KG1 (cell line): ENCODE results near the gene TINAGL1.

Experiments
- DNase-seq: peaks from one replicate; lab custom pipeline; 2025; lab: John Stamatoyannopoulos, UW

The TINAGL1 gene

DNA sequence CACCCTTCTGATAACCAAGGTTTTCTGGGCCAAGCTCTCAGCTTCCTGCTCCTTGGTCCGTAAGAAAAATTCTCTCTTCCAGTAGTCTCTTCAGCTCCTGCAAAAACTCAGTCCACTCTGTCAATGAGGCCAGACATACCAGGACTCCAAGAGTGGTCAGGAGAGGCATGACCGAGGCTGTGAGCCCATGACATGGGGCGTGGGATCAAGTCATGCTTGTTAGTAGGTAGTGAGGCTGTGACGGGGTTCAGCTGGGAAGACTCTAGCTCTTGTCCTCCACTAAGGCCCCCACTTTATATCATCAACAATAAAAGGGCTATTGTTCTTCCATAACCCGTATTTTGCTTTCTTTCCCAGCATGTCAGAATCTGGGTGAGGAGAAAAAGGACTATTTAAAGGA lies 31.0 kb downstream of the TINAGL1 start:
- no peak for DNase-seq

DNA sequence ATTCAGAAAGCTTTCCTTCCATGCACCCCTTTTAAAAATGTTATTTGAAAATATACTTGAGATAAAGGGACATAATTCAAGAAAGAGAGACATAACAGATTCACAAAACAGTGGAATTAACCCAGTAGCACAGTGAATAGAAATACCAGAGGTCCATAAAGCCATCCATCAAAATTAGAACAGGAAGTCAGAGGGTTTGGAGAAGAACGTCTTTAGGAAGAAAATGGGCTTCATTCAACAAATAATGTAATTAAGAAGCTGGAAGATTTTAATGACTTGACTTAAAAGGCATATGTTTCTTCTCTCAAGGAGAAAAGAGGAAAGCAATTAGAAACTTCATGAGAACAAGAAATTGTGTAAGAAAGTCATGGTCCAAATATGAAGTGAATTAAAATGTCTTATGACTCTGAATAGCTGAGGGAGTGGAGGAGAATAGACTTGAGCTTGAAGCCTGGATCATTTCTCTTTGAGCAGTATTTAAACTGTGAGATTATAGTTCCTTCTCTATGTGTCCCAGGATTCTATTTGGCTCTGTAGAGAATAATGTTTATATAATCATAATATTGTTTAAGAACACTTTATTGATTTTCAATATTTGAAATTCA lies 33.3 kb downstream of the TINAGL1 start:
- no peak for DNase-seq

DNA sequence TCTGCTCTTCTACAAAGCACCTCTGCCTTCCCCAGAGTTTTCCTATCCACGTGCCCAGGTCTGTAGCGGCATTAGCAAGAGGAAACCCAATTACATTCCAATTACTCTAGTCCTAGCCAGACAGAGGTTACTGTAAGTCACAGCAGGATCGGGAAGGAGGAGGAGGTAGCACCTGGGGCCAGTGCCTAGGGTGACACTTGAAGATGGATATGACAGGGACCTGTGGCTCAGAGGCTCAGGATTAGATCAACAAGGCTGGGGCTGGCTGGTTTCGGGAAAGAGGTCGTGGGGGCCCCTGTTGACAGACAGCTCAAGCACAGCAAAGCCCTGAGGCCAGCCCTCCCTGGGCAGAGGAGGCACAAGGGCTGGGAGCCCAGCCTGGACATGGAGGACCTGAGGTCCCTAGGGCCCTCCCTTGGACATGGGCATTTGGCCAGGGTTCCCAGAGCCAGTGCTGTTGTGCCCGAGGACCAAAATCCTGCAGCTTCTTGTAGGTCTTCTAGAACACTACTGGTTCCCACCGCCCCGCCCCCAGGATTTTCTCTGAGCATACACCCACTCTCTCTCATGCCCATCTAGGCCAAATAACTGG lies 38.2 kb downstream of the TINAGL1 start:
- no peak for DNase-seq

DNA sequence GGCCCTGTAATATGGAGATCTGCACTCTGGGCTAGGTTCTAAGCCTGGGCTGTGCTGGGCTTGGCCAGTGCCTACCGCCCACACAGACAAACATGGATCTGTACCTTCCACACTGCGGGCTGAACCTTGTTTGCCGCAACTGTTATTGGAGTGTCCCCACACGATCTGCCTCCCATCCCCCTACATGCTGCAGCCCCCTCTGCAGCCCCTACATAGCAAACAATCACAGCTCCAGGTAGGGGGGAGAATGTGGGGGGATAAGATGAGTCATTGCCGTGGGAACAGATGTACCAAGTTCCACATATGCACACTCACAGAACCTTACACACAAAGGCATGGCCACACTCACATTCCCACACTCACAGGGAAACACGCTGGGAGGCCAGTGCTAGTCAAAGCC lies 39.1 kb downstream of the TINAGL1 start:
- DNase-seq: no peak

DNA sequence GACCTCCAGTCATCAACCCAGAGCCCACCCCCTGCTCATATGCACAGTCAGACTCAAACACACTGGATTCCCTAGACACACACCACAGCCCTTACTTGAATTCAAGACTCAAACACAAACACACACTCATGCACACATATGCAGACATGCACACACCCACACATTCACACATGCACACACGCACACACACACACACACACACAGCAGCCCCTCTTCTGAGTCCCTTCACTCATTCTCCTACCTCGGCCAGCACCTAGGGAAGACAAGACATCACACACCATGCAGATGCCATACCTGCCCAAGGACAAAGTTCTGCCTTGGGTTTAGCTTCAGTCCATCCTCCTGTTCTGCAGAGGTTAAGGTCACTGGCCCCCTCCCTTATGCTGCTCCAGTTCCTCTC lies 39.6 kb downstream of the TINAGL1 start:
- no peak for DNase-seq

DNA sequence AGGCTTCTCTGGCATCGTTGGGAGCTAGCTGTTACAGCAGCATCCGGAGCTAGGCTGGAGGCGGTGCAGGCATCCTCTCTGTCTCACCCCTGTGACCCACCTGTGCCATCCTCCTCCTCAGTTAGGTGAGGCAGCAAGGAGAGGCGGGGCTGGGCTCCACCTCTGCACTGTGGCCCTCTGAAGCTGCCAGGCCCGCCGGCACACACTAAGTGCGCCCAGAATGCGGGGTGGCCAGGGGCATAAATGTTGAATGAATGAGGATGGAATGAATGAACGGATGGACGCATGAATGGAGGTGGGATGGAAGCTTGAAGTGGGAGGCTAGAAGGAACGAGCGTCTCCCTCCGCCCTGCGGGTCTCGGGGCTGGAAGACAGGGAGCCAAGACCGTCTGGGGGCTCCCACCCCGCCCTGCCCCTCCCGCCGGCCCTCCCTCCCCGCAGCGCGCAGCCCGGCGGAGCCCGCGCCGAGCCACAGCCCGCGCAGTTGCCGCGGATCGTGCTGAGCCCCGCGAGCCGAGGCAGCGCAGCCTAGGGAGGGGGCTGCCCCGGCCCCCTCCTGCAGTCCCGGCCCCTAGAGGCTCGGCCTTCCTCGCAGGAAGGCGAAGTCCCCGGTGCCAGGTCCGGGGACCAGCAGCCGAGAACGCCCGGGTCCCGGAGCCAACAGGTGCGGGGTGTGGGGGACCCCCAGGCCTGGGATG lies 41.1 kb downstream of the TINAGL1 start, which contains the start of gene HCRTR1:
Gene HCRTR1, plus strand, starts transcription at position 472 of the 698 bp plus-strand sequence. CDS start 1,504 bp downstream, outside the sequence.
- no peak for DNase-seq

DNA sequence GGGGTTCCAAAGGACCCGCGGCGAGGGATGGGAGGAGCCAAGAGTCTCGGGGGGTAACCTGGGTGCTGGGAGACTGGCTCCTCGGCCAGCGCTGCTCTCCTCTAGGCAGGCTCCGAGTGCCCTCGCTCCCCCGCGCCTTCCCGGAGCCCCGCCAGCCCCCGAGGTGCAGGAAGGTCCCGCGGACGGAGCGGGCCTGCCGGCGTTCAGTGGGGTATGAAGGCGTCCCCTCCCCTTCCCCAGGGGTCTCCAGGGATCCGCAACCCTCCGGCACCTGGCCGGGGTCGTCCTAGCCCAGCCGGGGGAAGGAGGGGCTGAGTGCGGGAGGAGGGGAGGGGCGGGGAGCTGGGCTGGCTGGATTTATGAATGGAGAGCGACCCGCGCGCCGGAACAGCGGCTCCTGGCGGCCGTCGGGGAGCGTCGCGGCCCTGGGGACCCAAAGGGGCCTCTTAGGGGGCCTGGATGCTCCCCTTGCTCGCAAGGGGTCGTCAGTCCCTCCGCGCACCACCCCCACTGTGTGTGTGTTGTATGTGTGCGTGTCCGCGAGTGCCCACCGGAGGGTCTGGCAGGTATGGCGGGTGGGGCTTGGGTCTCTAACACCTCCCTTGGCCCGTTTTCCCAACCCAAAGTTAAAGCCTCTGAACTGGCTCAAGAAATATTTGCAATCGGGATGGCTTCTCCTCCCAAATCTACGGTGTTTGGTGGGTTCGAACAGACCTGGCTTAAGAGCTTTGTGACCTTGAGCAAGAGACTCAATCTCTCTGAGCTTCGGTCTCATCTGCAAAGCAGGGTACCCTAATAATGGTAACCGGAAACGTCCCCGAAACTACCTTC lies 41.8 kb downstream of the TINAGL1 start:
- no peak for DNase-seq

DNA sequence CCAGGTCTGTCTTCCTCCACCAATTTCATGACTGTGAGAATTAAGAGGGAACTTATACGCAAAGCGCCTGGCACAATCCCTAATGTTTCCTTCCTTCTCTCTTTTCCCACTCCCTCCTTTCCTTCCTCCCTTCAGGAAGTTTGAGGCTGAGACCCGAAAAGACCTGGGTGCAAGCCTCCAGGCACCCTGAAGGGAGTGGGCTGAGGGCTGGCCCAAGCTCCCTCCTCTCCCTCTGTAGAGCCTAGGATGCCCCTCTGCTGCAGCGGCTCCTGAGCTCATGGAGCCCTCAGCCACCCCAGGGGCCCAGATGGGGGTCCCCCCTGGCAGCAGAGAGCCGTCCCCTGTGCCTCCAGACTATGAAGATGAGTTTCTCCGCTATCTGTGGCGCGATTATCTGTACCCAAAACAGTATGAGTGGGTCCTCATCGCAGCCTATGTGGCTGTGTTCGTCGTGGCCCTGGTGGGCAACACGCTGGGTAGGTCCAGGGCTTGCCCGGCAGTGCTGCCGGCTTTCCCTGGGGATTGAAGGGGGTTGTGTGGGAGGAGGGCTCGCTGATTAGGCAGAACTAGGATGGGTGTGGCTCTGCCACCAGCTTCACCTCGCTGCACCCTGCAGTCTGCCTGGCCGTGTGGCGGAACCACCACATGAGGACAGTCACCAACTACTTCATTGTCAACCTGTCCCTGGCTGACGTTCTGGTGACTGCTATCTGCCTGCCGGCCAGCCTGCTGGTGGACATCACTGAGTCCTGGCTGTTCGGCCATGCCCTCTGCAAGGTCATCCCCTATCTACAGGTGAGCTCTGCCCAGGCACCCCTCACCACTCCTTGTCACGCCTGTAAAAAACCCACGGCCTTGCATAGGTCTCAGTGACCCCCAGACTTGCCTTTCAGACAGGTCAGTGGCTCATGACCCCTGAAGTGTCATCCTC lies 42.9 kb downstream of the TINAGL1 start:
- no peak for DNase-seq

DNA sequence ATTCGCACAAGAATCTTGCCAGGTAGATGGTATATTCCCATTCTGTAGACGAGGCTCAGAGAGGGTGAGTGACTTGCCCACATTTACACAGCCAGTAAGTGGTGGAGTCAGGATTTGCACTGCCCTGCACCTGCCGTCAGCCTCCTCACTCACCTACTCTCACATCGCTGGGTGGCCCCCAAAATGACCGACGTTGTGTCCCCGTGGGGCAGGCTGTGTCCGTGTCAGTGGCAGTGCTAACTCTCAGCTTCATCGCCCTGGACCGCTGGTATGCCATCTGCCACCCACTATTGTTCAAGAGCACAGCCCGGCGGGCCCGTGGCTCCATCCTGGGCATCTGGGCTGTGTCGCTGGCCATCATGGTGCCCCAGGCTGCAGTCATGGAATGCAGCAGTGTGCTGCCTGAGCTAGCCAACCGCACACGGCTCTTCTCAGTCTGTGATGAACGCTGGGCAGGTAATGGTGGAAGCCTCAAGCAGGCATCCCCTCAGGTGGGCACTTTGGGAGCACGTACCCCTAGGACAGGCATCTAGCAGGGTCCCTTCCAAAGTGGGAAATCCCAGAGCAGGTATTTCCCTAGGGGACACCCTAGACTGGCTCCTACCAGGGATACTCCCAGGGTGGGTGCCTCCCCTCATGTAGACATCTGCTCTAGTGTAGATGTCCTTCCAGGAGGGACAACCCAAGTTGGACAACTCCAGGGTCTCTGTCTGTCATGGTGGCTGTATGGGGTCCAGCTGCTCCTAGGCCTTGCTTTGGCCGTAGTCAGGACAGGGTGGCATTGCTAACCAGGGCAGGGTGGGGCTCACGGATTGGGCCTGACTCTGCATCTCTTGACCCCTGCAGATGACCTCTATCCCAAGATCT lies 44.5 kb downstream of the TINAGL1 start:
- no peak for DNase-seq

DNA sequence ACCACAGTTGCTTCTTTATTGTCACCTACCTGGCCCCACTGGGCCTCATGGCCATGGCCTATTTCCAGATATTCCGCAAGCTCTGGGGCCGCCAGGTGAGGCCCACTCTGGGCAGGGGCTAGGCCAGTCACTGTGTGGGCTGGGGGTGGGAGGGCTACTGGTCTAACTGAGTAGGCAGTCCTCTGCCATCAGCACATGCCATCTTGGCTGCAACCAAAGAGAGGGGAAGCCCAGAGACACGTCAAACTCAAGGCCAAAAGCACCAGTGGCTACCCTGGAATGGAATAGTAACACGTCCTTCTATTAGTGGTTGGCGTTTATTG lies 45.1 kb downstream of the TINAGL1 start:
- DNase-seq: no peak

DNA sequence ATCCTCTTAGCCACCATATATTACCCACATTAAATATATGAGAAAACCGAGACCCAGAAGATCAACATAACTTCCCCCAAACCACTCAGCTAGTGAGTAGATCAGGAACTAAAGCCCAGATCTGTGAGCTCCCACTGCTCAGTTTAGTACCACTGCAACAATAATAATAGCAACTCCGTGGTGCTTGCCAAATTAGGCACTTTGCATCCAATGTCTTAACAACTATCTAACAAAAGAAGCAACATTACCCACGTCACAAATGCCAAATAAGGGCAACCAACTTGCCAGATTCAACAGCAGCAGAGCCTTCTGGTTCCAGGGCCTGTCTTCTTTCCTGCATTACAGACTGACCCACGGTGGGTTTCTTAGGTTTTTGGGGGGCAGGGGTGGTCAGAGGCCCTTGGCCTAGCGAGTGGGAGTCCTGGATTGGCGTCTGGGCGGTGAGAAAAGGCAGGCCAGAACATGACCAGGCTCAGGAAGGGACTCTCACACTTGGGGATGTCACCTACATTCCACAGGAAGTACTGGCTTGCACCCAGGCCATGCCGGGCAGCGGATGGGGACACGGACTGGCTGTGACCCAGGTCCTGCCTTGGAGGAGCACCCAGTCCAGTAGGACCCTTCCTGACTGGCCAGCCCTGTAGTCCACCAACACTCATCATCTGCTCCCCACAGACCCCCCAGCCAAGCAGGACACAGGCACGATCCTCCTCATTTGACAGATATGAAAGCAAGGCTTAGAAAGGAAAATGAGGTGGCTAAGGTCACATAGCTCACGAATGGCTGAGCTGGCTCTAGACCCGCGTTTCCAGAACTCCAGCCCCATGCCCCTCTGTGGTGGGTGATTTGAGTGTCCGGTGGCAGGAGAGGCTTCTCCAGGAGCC lies 45.8 kb downstream of the TINAGL1 start:
- no peak for DNase-seq

DNA sequence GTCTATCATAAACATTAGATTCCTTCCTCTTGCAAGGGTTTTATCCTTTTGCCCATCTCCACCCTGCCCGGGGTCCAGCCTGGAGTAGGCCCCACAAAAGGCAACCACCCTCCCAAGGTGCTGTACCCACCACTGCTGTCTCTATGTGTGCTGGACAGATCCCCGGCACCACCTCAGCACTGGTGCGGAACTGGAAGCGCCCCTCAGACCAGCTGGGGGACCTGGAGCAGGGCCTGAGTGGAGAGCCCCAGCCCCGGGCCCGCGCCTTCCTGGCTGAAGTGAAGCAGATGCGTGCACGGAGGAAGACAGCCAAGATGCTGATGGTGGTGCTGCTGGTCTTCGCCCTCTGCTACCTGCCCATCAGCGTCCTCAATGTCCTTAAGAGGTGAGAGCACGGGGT lies 47.0 kb downstream of the TINAGL1 start:
- DNase-seq: no peak

DNA sequence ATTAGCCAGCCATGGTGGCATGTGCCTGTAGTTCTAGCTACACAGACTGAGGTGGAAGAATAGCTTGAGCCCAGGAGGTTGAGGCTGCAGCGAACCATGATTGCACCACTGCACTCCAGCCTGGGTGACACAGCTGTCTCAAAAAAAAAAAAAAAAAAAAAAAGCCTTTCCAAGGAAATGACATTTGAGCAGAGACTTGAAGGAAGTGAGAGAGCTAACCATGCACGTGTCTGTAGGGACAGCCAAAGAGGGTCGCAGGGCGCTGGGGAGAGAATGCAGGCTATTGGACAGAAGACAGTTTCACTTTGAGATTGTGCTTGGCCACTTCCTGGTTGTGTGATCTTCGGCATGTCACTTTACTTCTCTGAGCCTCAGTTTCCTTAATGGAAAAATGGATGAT lies 48.0 kb downstream of the TINAGL1 start:
- DNase-seq: no peak

DNA sequence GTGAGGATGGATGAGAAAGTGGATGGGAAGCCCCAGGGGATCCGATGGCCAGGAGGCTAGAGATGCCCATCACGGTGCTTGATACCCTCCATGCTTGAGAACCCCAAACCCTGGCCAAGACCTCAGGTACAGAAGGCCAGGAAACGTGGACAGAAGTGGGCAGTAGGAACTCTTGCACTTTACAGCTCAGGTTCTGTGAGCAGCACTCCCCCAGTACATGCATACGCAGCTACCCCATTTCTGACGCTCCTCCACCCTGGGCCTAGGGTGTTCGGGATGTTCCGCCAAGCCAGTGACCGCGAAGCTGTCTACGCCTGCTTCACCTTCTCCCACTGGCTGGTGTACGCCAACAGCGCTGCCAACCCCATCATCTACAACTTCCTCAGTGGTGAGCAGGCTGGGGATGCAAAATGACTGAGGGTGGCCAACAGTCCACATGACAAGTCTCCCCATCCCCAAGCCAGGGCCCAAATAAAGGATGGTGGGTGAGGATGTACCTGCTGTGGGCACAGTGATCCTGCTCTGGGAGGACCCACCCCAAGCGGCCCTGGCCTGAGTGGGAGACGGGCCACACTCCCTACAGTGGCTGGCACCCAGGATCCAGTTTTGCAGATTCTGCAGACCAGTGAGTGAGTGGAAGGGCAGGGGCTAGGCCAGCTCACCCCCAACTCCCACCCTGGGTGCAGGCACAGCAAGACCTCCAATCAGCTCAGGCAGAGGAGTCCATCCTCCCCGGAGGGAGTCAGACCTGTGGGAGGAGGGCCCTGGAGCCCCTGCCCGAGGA lies 48.6 kb downstream of the TINAGL1 start:
- DNase-seq: no peak

DNA sequence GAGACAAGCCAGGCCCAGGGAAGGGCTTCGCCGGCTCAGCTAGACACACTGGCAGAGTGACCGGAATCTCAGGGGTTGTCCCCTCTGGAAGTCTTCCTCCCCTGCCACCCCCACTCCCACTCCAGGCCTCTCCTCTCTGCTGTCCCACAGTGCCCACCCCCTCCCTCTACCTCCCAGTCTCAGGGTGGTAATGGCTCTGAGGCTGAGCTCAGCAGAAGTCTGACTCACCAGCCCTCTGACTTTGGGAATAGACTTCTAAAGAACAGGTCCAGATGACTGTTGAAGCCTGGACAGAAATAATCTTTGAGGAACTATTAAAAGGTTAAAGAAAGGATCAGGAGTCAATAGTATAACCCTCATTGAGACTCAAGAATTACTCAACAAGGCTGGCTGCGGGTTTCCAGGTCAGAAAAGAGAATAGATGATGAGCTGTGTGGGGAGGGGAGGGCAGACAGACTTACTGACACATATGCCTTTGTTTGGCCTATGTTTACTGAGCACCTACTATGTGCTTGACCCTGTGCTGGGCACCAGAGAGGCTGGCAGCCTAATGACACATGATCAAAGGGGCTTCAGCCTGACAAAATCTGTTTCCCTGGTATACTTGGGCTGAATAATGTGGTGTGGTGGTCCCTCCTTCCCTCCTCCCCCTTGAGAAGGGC lies 49.4 kb downstream of the TINAGL1 start:
- no peak for DNase-seq

DNA sequence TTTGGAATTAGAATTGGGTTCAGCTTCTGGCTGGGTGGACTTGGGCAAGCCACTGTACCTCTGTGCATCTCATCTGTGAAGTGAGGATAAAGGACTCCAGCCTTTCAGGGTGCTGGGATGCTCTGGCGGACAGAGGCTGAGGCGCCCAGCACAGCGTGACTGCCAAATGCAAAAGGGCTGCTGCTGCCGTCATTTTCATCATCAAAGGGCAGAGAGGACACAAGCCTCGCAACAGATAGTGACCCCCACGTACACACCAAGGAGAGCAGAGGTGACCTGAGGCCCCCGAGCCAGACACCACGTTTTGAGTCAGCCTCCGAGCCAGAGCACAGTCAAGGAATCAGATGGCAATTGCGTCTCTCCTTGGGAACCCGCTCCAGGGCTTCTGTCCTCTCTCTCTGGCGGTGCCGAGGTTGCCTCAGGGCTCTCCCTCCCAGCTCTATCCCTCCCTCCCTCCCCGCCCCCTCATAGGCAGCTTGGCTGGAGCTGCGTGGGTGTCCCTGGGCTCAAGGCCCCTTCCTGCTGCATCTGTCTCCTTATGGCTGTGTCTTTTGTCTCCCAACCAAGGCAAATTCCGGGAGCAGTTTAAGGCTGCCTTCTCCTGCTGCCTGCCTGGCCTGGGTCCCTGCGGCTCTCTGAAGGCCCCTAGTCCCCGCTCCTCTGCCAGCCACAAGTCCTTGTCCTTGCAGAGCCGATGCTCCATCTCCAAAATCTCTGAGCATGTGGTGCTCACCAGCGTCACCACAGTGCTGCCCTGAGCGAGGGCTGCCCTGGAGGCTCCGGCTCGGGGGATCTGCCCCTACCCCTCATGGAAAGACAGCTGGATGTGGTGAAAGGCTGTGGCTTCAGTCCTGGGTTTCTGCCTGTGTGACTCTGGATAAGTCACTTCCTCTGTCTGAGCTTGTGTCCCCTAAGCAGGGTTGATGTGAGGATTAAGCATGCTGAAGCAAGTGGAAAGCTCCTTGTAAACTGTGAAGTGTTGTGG lies 50.2 kb downstream of the TINAGL1 start:
- no peak for DNase-seq

DNA sequence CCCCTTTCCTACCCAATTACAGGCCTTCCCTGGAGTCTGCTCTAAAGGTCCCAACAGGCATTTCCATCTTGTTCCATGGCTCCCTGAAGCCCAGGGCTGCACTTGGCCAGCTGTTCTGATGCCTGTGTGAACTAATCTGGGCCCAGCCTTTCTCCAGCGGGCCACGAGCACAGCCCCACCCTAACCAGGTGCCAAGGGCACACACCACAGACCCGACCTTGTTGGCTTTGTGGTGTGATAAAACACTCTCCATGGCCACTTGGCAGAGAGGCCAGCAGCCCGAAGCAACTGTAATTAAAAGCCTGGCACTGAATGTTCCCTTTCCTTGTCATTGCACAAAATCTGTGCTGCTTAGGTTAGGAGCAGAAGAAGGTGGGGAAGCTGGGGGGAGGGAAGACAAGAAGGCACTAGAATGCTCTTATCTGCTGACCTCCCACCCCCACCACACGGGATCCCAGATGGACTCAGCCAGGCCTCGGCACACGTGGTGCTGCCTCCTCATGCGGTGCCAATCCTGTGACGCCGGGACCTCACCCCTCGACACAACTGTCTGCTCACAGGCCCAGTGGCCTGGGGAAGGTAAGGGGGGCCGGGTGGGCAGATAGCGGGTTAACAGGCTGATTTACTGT lies 51.1 kb downstream of the TINAGL1 start:
- no peak for DNase-seq
